GM23248 (cell line): Measurements from ENCODE around the gene PCDHB13. TPM values are rescaled to one million over a fixed set of nuclear protein-coding genes. Genes with fewer than 3 reads are reported as not detected.
"Not testable (repeated sequence)": the region's sequence is repeated elsewhere in the genome, so short reads cannot be mapped to it uniquely, and the experiment has no call there.

Source experiments
- DNase-seq: peaks from one replicate; pipeline ENCODE4 v3.0.0-alpha.2; 2015
- H2AFZ ChIP-seq: fragments of 200-600 bp; sonication (generic); 2 replicates; pipeline ENCODE4 v1.6.1; 2016; ENCODE audit warnings: antibody characterized with exemption
- H3F3A ChIP-seq: fragments of 200-600 bp; sonication (generic); 2 replicates; pipeline ENCODE4 v1.6.1; 2016; ENCODE audit warnings: mild to moderate bottlenecking, antibody characterized with exemption, mixed run types; ENCODE audit not compliant: insufficient read depth
- H3K27ac ChIP-seq: fragments of 200-600 bp; sonication (generic); 2 replicates; pipeline ENCODE4 v1.5.1; 2016; ENCODE audit warnings: mild to moderate bottlenecking
- H3K27me3 ChIP-seq: fragments of 200-600 bp; sonication (generic); replicated peaks from 2 replicates; pipeline ENCODE4 v1.6.1; 2016; ENCODE audit warnings: mild to moderate bottlenecking; ENCODE audit not compliant: insufficient read depth
- H3K36me3 ChIP-seq: fragments of 200-600 bp; sonication (generic); 2 replicates; pipeline ENCODE4 v1.6.1; 2016; ENCODE audit warnings: low read depth, mild to moderate bottlenecking
- H3K4me1 ChIP-seq: fragments of 200-600 bp; sonication (generic); 2 replicates; pipeline ENCODE4 v1.6.1; 2016; ENCODE audit warnings: mild to moderate bottlenecking; ENCODE audit not compliant: insufficient read depth
- H3K4me2 ChIP-seq: fragments of 200-600 bp; sonication (generic); one replicate; pipeline ENCODE4 v1.6.1; 2016; ENCODE audit warnings: mild to moderate bottlenecking; ENCODE audit not compliant: unreplicated experiment
- H3K4me3 ChIP-seq: fragments of 200-600 bp; sonication (generic); 2 replicates; pipeline ENCODE4 v1.5.1; 2016; ENCODE audit warnings: mild to moderate bottlenecking
- H3K79me2 ChIP-seq: fragments of 200-600 bp; sonication (generic); 2 replicates; pipeline ENCODE4 v1.6.1; 2016; ENCODE audit warnings: mild to moderate bottlenecking; ENCODE audit not compliant: insufficient read depth
- H3K9ac ChIP-seq: fragments of 200-600 bp; sonication (generic); 2 replicates; pipeline ENCODE4 v1.6.1; 2016; ENCODE audit warnings: mild to moderate bottlenecking
- H3K9me2 ChIP-seq: fragments of 200-600 bp; sonication (generic); 2 replicates; pipeline ENCODE4 v1.6.1; 2016; ENCODE audit warnings: mixed run types, mild to moderate bottlenecking, moderate library complexity; ENCODE audit not compliant: insufficient read depth
- H3K9me3 ChIP-seq: fragments of 200-600 bp; sonication (generic); one replicate; pipeline ENCODE4 v1.6.1; 2017; ENCODE audit warnings: low read depth
- H4K20me1 ChIP-seq: fragments of 200-600 bp; sonication (generic); 2 replicates; pipeline ENCODE4 v1.6.0; 2016; ENCODE audit not compliant: insufficient read depth
- EZH2 ChIP-seq: fragments of 200-600 bp; sonication (generic); IDR thresholded peaks from 2 replicates; pipeline ENCODE4 v1.6.1; 2018; ENCODE audit warnings: antibody characterized with exemption, mild to moderate bottlenecking; ENCODE audit not compliant: insufficient read depth, poor library complexity, severe bottlenecking
- EZH2phosphoT487 ChIP-seq: fragments of 200-600 bp; sonication (generic); IDR thresholded peaks from 2 replicates; pipeline ENCODE4 v1.6.1; 2018; ENCODE audit warnings: antibody characterized with exemption, moderate library complexity, mild to moderate bottlenecking, low read depth; ENCODE audit not compliant: insufficient read depth
- WGBS, 2 experiments: methylation state at CpG; one replicate each; pipeline ENCODE4 v1.1.6; 2015 to 2017; ENCODE audit warnings: low lambda C conversion rate in 2 of 2, low coverage in 1 of 2; ENCODE audit errors: missing lambda C conversion rate in 2 of 2; 5-methylcytosine and 5-hydroxymethylcytosine counted together
- in situ Hi-C: fragments of 300-500 bp; cut with MboI; formaldehyde crosslinking; loops from 2 replicates; pipeline ENCODE4 v1.15.0; 2020
- polyA plus RNA-seq: library from polyadenylated mRNA; unstranded; fragments of >200 nt; fragmentation: Nextera tagmentation; extraction: Ambion mirVana; gene quantifications from 2 replicates; pipeline ENCODE4 v1.2.1, GENCODE V29; 2016
- total RNA-seq: library from RNA; depleted of rRNA; stranded (reverse); fragments of >200 nt; shearing (Covaris generic); gene quantifications from 2 replicates; pipeline ENCODE4 v1.2.3, GENCODE V29; 2014; rRNA removed

PCDHB13 gene
- 2.8 and 3.3 TPM in 2 replicates for total RNA-seq
- polyA plus RNA-seq: 1.6 and 2.0 TPM in 2 replicates

GRCh38 chr5:141213656-141214339 lies at the start of gene PCDHB13:
TSS of gene PCDHB13 (plus strand) at chr5:141213919. CDS start at chr5:141214124, 205 bp downstream.
- Histone ChIP-seq H2AFZ (peak within 1 kb of the TSS; percentile 67), H3K4me2 (peak within 1 kb of the TSS; percentile 45), H3K4me3 (peak within 1 kb of the TSS; percentile 64), H3K9ac (0 out of 2 replicates have a peak within 1 kb of the TSS, but pooled peaks have one; percentile 38)
- H3K27me3 ChIP-seq, H3F3A ChIP-seq, H3K27ac ChIP-seq, H3K9me3 ChIP-seq, H3K9me2 ChIP-seq, in situ Hi-C loops, H3K4me1 ChIP-seq, H4K20me1 ChIP-seq, H3K79me2 ChIP-seq, H3K36me3 ChIP-seq: not testable (repeated sequence)
- 7 to 10% methylated on average over 13 of the region's 18 CpGs for WGBS, 2 experiments
- DNase-seq: peak; percentile 80

DNA sequence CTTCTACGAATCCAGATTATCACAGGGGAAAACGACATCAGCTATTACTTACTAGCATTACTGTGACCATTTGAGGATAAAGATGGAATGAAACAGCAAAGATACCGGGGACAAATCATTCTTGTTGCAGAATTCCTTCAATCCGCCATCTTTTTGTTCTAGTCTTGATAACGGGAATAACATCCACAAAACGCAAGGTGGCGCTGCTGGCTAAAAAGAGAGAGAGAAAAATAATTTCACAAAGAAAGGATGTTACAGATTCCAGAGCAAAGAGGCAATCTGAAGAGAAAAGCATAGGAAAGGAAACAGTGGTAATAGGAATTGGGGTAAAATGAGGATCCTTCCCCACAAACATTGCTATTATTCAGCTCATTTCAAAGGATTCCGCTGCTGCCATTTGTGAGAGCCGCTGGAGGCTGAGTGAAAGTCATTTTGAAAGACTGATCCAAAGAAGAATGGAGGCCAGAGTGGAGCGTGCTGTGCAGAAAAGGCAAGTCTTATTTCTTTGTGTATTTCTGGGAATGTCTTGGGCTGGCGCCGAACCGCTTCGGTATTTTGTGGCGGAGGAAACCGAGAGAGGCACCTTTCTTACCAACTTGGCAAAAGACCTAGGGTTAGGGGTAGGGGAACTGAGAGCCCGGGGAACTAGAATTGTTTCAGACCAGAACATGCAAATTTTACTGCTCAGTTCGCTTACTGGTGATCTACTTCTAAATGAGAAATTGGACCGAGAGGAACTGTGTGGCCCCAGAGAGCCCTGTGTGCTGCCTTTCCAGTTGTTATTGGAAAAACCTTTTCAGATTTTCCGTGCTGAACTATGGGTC lies 41.1 kb upstream of the PCDHB13 start, which contains the start of gene PCDHB7:
Gene PCDHB7 (plus strand): TSS at position 264 of the 824 bp plus-strand sequence. CDS start 192 bp downstream, at position 456.
- peak within 1 kb of the TSS; percentile 73 for H2AFZ ChIP-seq
- H3K27ac ChIP-seq: no peak within 1 kb of the TSS
- 33% methylated on average over 20 of the region's 20 CpGs for WGBS, 2 experiments
- H3K79me2 ChIP-seq: no peaks in the 10 kb centered on the region
- peak; percentile 67 for DNase-seq
- peak within 1 kb of the TSS; percentile 50 for H3K4me3 ChIP-seq
- H3F3A ChIP-seq: no peaks in the 10 kb centered on the region
- H3K9me3 ChIP-seq: no peaks in the 10 kb centered on the region
- H3K4me1 ChIP-seq: no peaks in the 10 kb centered on the region
- peaks cover 13% of the 10 kb centered on the region; the same call in 1 of the 2 replicates for H3K27me3 ChIP-seq
- H3K4me2 ChIP-seq: peak within 1 kb of the TSS; percentile 75
- H3K9ac ChIP-seq: no peak within 1 kb of the TSS
- no peak for TF ChIP-seq EZH2
- TF ChIP-seq EZH2phosphoT487: no peak
- H4K20me1 ChIP-seq: no peaks in the 10 kb centered on the region
- H3K36me3 ChIP-seq: no peaks in the 10 kb centered on the region
- no peaks in the 10 kb centered on the region for H3K9me2 ChIP-seq
- in situ Hi-C loops: no loop called here

DNA sequence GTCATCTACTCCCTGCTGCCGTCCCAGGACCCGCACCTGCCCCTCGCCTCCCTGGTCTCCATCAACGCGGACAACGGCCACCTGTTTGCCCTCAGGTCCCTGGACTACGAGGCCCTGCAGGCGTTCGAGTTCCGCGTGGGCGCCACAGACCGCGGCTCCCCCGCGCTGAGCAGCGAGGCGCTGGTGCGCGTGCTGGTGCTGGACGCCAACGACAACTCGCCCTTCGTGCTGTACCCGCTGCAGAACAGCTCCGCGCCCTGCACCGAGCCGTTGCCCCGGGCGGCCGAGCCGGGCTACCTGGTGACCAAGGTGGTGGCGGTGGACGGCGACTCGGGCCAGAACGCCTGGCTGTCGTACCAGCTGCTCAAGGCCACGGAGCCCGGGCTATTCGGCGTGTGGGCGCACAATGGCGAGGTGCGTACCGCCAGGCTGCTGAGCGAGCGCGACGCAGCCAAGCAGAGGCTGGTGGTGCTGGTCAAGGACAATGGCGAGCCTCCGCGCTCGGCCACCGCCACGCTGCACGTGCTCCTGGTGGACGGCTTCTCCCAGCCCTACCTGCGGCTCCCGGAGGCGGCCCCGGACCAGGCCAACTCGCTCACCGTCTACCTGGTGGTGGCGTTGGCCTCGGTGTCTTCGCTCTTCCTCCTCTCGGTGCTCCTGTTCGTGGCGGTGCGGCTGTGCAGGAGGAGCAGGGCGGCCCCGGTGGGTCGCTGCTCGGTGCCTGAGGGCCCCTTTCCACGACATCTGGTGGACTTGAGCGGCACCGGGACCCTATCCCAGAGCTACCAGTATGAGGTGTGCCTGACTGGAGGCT lies 39.2 kb upstream of the PCDHB13 start:
- DNase-seq, H3K36me3 ChIP-seq, H3K79me2 ChIP-seq, H3K4me3 ChIP-seq, in situ Hi-C loops, H4K20me1 ChIP-seq, H3K4me2 ChIP-seq, H3F3A ChIP-seq, H3K9ac ChIP-seq, H3K27ac ChIP-seq, H3K9me2 ChIP-seq, H3K9me3 ChIP-seq, H2AFZ ChIP-seq, H3K4me1 ChIP-seq: not testable (repeated sequence)
- 45 to 46% methylated on average over 75 to 77 of the region's 79 CpGs for WGBS, 2 experiments
- peaks cover 17% of the 10 kb centered on the region; the same call in 1 of the 2 replicates for H3K27me3 ChIP-seq

GRCh38 chr5:141175933-141176332 lies 37.8 kb upstream of the PCDHB13 start:
- no peak for DNase-seq
- Histone ChIP-seq H2AFZ (no peak overlapping the region), H3K27ac (no peak overlapping the region), H3K9me2 (no peaks in the 10 kb centered on the region), H3K4me2 (no peak overlapping the region), H3K27me3 (peaks cover 10% of the 10 kb centered on the region; the same call in 1 of the 2 replicates), H3K9me3 (no peaks in the 10 kb centered on the region), H3K4me3 (no peak overlapping the region), H3F3A (no peaks in the 10 kb centered on the region), H3K9ac (no peak overlapping the region), H3K4me1 (no peaks in the 10 kb centered on the region), H3K79me2 (no peaks in the 10 kb centered on the region), H3K36me3 (no peaks in the 10 kb centered on the region), H4K20me1 (no peaks in the 10 kb centered on the region)
- 25 to 28% methylated on average over 1 of the region's 1 CpG for WGBS, 2 experiments
- TF ChIP-seq EZH2phosphoT487: no peak
- TF ChIP-seq EZH2: no peak
- in situ Hi-C loops: no loop called here

- Histone ChIP-seq H3K4me3 (peak within 1 kb of the TSS; percentile 28; the same call in 1 of the 2 replicates), H2AFZ (peak within 1 kb of the TSS; percentile 40; the same call in 1 of the 2 replicates), H3K4me2 (peak within 1 kb of the TSS; percentile 27)
- H3K79me2 ChIP-seq, H3K27ac ChIP-seq, H3K9me2 ChIP-seq, in situ Hi-C loops, H3K9ac ChIP-seq, H4K20me1 ChIP-seq, H3K27me3 ChIP-seq, H3K36me3 ChIP-seq, H3K9me3 ChIP-seq, H3F3A ChIP-seq, H3K4me1 ChIP-seq: not testable (repeated sequence)
- peak; percentile 64 for DNase-seq
- 31% methylated on average over 18 of the region's 18 CpGs for WGBS, 2 experiments
Measured at GRCh38 chr5:141177577-141178191, 36.0 kb upstream of the PCDHB13 start, which contains the start of gene PCDHB8. TSS of gene PCDHB8 (plus strand) at chr5:141177790. CDS start at chr5:141178035, 245 bp downstream.

DNA sequence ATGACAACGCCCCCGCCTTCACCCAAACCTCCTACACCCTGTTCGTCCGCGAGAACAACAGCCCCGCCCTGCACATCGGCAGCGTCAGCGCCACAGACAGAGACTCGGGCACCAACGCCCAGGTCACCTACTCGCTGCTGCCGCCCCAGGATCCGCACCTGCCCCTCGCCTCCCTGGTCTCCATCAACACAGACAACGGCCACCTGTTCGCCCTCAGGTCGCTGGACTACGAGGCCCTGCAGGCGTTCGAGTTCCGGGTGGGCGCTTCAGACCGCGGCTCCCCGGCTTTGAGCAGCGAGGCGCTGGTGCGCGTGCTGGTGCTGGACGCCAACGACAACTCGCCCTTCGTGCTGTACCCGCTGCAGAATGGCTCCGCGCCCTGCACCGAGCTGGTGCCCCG lies 34.3 kb upstream of the PCDHB13 start:
- H3K27ac ChIP-seq, DNase-seq, H3K4me2 ChIP-seq, H3K4me1 ChIP-seq, H3K27me3 ChIP-seq, H2AFZ ChIP-seq, H3K79me2 ChIP-seq, H3K9ac ChIP-seq, in situ Hi-C loops, H3K4me3 ChIP-seq, H3K9me2 ChIP-seq, H3K36me3 ChIP-seq, H4K20me1 ChIP-seq, H3F3A ChIP-seq, H3K9me3 ChIP-seq: not testable (repeated sequence)
- 44 to 46% methylated on average over 38 of the region's 39 CpGs for WGBS, 2 experiments
